ENCODE measurements around the gene LY6G6F.
"Not testable (repeated sequence)": the region's sequence is repeated elsewhere in the genome, so short reads cannot be mapped to it uniquely, and the experiment has no call there.

The LY6G6F gene

GRCh38 chr6:31701666-31702404 is 4.8 kb upstream of the LY6G6F start:
- in situ Hi-C loops (cut with HindIII; ENCODE audit: low sequenced_read_pairs) = no loop called here

DNA sequence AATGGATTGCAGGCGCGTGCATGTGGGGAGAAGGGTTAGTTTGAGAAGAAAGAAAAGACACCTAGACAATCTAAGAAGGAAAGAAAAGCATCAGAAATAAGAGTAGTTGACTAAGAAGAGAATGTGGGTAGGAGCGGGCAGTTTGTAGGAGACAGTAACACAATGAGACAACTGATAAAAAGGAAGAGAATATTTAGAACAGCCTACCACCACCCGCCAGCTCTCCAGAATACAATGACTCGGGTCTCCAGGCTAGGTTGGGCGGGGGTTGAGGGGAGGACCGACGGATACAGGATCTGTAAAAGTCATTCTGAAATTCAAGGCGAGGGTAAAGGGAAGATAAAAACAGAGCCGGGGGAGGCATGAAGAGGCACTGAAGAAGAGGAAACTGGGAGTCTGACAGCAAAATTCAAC is 4.3 kb upstream of the LY6G6F start:
- in situ Hi-C loops (cut with HindIII; ENCODE audit: low sequenced_read_pairs) = no loop called here

DNA sequence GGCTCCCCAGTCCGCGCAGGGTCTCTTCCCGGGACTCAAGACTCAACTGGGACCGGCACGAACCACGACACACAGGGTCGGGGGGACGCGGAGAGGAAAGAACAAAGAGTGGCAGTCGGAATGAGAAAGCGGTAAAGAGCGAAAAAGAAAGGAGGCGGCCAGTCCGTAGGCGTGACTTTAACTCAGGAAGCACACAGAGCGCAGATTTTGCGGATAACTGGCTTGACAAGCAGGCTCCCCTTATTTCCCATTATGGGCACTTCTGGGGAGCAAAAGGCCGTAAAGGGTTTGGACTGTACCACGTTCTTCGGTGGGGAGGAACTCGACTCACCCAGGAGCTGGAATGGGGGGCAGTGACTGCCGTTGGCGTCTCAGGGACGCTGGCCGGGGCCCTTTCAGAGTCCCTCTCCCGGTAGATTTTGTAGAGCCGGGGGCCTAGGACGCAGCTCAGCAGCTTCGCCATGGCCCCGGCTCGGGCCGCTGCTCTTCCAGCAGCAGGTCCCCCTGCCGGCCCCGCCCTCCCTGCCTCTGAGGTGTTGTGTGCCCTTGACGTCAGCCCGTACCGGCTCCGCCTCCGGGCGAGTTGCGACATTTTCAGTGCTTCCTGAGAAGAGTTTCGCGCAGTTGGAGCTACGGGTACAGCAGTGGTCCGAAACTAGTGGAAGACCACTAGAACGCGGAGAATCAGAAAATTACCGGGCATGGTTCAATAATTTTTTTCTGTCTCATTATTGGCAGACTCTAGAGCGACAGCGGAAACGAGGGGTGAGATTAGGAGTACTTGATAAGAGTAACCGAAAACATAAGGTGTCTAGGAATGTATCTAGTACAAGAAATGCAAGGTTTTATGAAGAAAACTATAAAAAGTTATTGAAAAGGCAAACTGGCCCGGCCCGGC is 3.6 kb upstream of the LY6G6F start, which contains the start of gene ABHD16A:
ABHD16A (minus strand) TSS at position 506 of the 898 bp plus-strand sequence; CDS start at position 463, 43 bp downstream.
- in situ Hi-C loops (cut with HindIII; ENCODE audit: low sequenced_read_pairs) = no loop called here

GRCh38 chr6:31705931-31706330 is 735 bp upstream of the LY6G6F start:
- in situ Hi-C loops (cut with HindIII; ENCODE audit: low sequenced_read_pairs) = no loop called here

DNA sequence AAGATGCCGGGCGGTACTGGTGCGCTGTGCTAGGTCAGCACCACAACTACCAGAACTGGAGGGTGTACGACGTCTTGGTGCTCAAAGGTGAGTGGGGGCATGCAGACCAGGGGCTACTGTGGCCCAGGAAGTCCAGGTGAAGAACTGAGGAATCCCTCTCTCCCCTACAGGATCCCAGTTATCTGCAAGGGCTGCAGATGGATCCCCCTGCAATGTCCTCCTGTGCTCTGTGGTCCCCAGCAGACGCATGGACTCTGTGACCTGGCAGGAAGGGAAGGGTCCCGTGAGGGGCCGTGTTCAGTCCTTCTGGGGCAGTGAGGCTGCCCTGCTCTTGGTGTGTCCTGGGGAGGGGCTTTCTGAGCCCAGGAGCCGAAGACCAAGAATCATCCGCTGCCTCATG is 1.0 kb downstream of the LY6G6F start:
- in situ Hi-C loops (cut with HindIII; ENCODE audit: low sequenced_read_pairs) = no loop called here

DNA sequence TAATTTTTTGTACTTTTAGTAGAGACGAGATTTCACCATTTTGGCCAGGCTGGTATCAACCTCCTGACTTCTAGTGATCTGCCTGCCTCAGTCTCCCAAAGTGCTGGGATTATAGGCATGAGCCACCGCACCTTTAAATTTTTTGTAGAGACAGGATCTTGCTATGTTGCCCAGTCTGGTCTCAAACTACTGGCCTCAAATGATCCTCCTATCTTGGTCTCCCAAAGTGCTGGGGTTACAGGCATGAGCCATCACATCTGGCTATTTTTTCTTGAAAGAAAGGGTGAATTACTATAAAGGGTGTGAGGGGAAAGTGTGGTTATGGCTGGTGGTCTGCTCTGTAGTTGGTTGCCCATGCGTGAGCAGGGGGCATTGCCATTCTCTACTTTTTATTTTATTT is 1.6 kb downstream of the LY6G6F start:
- in situ Hi-C loops (cut with HindIII; ENCODE audit: low sequenced_read_pairs) = no loop called here

GRCh38 chr6:31709157-31709556 is 2.5 kb downstream of the LY6G6F start:
- in situ Hi-C loops (cut with HindIII; ENCODE audit: low sequenced_read_pairs) = not testable (repeated sequence)

GRCh38 chr6:31710523-31711219 is 4.0 kb downstream of the LY6G6F start:
- in situ Hi-C loops (cut with HindIII; ENCODE audit: low sequenced_read_pairs) = loop anchor here (5.0 kb wide), 1 partner anchor 63 kb away; no protein-coding TSS in a partner anchor

DNA sequence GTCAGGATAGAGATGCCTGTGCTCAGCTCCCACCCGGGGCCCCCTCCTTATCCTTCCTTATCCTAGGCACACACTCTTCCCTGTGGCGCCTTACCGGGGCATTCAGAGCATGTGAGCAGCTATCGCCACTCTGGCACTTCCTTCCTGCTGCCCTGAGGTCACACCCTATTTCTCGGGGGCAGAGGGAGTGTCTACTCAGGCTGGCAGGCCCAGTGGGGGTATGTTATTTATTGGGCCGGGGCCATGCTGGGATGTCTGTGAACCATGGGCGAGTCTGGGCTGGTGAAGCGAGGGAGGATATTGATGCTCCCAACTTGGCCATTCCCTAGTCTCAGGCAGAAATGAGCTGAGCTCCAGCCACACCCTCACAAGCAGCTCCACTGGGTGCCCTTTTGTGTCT is 4.6 kb downstream of the LY6G6F start:
- in situ Hi-C loops (cut with HindIII; ENCODE audit: low sequenced_read_pairs) = loop anchor here (5.0 kb wide), 1 partner anchor 64 kb away; no protein-coding TSS in a partner anchor

GRCh38 chr6:31712296-31712695 is 5.6 kb downstream of the LY6G6F start:
- in situ Hi-C loops (cut with HindIII; ENCODE audit: low sequenced_read_pairs) = loop anchor here (5.0 kb wide), 1 partner anchor 65 kb away; no protein-coding TSS in a partner anchor

GRCh38 chr6:31713465-31713864 is 6.8 kb downstream of the LY6G6F start:
- in situ Hi-C loops (cut with HindIII; ENCODE audit: low sequenced_read_pairs) = loop anchor here (5.0 kb wide), 1 partner anchor 66 kb away; no protein-coding TSS in a partner anchor

DNA sequence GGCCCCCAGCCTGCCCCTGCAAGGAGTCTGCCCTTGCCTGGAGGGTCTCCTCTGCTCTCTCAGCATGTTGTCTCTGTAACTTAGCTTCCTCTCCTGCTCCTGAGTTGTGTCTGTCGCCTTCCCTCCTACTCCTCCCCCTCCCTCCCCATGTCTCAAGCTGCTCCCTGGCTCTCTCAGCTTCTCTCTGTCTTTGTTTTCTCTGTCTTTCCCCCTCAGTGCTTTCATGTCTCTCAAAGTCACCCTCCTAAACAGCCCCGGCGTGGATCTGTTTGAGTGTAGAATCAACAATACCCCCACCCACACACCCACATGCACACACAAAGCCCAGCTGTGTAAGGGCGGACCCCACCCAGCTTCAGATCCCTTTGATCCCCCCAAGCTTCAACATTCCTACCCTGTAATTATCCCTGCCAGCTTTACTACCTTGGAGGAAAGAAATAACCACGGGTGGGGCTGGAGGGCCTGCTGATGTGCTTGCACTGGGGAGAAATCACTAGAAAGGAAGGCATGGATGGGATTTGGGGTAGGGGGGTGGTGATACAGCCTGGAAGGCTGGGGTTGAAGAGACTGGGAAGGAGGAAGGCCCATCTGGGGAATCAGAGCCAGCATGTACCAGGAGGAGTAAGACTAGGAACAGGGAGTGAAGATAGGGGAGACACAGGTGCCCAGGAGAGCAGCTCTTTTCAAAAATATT is 7.5 kb downstream of the LY6G6F start:
- in situ Hi-C loops (cut with HindIII; ENCODE audit: low sequenced_read_pairs) = loop anchor here (5.0 kb wide), 1 partner anchor 67 kb away; no protein-coding TSS in a partner anchor

GRCh38 chr6:31715022-31715958 is 8.6 kb downstream of the LY6G6F start, which contains the start of gene LY6G6D:
LY6G6D (plus strand) TSS chr6:31715348; CDS start chr6:31715356, 8 bp downstream.
- in situ Hi-C loops (cut with HindIII; ENCODE audit: low sequenced_read_pairs) = no loop called here

DNA sequence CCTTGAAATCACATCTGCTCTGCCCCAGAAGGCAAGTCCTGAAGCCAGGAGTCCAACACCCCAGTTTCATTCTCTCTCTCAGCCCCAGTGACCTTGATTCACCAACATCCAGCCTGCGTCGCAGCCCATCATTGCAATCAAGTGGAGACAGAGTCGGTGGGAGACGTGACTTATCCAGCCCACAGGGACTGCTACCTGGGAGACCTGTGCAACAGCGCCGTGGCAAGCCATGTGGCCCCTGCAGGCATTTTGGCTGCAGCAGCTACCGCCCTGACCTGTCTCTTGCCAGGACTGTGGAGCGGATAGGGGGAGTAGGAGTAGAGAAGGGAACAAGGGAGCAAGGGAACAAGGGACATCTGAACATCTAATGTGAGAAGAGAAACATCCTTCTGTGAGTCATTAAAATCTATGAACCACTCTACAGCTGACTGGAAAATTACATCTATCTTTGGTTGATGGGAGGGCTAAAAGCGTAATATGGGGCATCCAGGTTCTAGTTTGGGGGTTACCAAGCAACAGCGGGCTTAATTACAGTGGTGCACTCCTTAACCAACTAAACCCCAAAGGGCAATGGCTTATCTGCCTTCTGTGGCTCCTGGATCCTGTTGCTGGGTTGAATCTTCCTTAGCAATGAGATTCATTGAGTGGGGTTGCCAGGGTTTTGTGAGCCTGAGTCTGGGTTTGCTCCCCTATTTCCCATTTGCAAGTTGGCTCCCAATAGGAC is 11.0 kb downstream of the LY6G6F start:
- in situ Hi-C loops (cut with HindIII; ENCODE audit: low sequenced_read_pairs) = no loop called here

GRCh38 chr6:31718265-31718664 is 11.6 kb downstream of the LY6G6F start:
- in situ Hi-C loops (cut with HindIII; ENCODE audit: low sequenced_read_pairs) = no loop called here

GRCh38 chr6:31719001-31719400 is 12.3 kb downstream of the LY6G6F start:
- in situ Hi-C loops (cut with HindIII; ENCODE audit: low sequenced_read_pairs) = no loop called here

DNA sequence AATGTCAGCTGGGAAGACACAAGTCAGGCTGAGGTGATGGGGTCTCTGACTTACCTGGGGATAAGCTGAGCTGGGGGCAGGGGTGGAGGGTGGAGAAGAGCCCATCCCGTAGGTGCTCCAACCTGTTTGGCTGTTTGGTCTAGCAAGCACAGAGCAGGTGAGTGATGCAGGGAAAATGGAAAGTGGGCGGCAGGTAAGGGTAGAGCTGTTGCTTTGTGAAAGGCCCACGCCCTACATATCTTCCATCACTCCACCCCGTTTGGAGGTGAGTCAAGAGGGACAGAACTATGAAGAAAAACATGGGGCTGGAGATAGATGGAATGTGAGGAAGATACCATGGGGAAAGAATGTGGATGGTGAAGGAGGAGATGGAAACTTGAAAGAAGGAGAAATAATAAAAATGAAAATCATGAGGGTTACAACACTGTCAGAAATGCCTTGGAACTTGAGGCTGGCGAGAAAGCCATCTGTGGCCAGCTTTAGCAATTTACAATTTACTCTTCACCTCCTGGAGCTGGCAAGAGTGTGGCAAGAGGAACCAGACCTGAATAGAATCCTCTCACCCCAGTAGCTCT is 13.6 kb downstream of the LY6G6F start:
- in situ Hi-C loops (cut with HindIII; ENCODE audit: low sequenced_read_pairs) = no loop called here

DNA sequence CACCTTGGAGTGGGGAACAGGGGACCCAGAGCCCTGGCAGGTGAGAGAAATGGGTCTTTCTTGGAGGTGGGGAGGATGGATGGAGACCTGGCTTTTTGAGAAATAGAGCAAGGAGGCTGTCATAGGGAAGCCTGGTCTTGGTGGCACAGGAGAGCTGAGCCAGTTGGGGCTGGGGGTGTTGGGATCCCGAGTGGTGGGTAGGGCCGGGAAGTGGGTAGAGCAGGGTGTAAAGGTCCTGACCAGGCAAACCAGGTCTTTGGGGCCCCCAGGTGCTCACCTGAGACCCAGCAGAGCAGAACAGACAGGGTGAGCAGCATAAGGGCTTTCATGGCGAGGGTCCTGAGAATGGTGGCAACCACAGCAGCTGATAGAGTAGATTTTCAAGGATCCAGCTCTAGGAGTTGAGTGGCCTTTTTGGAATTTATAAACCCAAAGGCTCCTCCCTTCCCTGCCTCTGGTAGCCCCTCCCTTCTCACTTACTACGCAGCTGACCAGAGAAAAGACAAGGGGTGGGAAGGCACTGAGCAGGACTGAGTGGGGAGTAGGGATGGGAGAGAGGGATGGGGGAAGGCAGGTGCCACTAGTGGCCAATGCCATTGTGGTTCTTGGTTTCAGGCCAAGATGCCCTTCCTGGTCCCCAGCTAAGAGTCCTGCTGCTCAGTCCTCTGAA is 14.8 kb downstream of the LY6G6F start, which contains the start of gene LY6G6C:
LY6G6C (minus strand) TSS at position 396 of the 670 bp plus-strand sequence; CDS start at position 329, 67 bp downstream.
- in situ Hi-C loops (cut with HindIII; ENCODE audit: low sequenced_read_pairs) = no loop called here
